ENCODE results near the gene PEX11A.

DNA sequence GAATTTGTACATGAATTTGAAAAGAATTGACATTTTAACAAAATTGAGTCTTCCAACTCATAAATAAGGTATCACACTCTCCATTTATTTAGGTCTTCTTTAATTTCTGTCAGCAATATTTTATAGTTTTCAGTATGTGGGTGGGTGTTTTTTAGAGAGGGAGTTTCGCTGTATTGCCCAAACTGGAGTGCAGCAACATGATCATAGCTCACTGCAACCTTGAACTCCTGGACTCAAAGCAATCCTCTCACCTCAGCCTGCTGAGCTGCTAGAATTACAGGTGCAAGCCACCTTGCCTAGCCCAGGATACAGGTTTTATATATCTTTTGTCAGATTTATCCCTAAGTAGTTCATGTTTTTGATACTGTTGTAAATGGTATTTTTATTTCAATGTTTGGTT lies 4.6 kb upstream of the PEX11A start:
- TF ChIP-seq, protein P1, sequence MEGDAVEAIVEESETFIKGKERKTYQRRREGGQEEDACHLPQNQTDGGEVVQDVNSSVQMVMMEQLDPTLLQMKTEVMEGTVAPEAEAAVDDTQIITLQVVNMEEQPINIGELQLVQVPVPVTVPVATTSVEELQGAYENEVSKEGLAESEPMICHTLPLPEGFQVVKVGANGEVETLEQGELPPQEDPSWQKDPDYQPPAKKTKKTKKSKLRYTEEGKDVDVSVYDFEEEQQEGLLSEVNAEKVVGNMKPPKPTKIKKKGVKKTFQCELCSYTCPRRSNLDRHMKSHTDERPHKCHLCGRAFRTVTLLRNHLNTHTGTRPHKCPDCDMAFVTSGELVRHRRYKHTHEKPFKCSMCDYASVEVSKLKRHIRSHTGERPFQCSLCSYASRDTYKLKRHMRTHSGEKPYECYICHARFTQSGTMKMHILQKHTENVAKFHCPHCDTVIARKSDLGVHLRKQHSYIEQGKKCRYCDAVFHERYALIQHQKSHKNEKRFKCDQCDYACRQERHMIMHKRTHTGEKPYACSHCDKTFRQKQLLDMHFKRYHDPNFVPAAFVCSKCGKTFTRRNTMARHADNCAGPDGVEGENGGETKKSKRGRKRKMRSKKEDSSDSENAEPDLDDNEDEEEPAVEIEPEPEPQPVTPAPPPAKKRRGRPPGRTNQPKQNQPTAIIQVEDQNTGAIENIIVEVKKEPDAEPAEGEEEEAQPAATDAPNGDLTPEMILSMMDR (IDR thresholded peaks at IDR 0.05): no peak
- no peak for TF ChIP-seq ATF2 (CRISPR knock-in tag; IDR thresholded peaks at IDR 0.05; ENCODE audit: borderline replicate concordance, low read depth)
- no peak for TF ChIP-seq ZNF232 (CRISPR knock-in tag; IDR thresholded peaks at IDR 0.05)
- no peak for TF ChIP-seq FOXJ3 (CRISPR knock-in tag; IDR thresholded peaks at IDR 0.05; ENCODE audit: borderline replicate concordance)
- TF ChIP-seq SOX15 (CRISPR knock-in tag; IDR thresholded peaks at IDR 0.05): no peak
- no peak for TF ChIP-seq SP1 (CRISPR knock-in tag; conservative IDR thresholded peaks at IDR 0.05)
- TF ChIP-seq E2F1 (CRISPR knock-in tag; IDR thresholded peaks at IDR 0.05): no peak
- TF ChIP-seq, protein P2, sequence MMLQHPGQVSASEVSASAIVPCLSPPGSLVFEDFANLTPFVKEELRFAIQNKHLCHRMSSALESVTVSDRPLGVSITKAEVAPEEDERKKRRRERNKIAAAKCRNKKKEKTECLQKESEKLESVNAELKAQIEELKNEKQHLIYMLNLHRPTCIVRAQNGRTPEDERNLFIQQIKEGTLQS (CRISPR knock-in tag; conservative IDR thresholded peaks at IDR 0.05): no peak
- no peak for TF ChIP-seq E2F4 (CRISPR knock-in tag; IDR thresholded peaks at IDR 0.05; ENCODE audit: borderline replicate concordance, low read depth)
- TF ChIP-seq RELA (CRISPR knock-in tag; IDR thresholded peaks at IDR 0.05; ENCODE audit: borderline replicate concordance): no peak
- TF ChIP-seq, protein P3, sequence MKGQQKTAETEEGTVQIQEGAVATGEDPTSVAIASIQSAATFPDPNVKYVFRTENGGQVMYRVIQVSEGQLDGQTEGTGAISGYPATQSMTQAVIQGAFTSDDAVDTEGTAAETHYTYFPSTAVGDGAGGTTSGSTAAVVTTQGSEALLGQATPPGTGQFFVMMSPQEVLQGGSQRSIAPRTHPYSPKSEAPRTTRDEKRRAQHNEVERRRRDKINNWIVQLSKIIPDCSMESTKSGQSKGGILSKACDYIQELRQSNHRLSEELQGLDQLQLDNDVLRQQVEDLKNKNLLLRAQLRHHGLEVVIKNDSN (CRISPR knock-in tag; IDR thresholded peaks at IDR 0.05): no peak
- TF ChIP-seq, protein P4, sequence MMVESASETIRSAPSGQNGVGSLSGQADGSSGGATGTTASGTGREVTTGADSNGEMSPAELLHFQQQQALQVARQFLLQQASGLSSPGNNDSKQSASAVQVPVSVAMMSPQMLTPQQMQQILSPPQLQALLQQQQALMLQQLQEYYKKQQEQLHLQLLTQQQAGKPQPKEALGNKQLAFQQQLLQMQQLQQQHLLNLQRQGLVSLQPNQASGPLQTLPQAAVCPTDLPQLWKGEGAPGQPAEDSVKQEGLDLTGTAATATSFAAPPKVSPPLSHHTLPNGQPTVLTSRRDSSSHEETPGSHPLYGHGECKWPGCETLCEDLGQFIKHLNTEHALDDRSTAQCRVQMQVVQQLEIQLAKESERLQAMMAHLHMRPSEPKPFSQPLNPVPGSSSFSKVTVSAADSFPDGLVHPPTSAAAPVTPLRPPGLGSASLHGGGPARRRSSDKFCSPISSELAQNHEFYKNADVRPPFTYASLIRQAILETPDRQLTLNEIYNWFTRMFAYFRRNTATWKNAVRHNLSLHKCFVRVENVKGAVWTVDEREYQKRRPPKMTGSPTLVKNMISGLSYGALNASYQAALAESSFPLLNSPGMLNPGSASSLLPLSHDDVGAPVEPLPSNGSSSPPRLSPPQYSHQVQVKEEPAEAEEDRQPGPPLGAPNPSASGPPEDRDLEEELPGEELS (CRISPR knock-in tag; IDR thresholded peaks at IDR 0.05): no peak
